Spleen (tissue), 11 donors: ENCODE measurements around the gene CCDC196. TPM values are rescaled to one million over a fixed set of nuclear protein-coding genes. Genes with fewer than 3 reads are reported as not detected.

Experiments used
- DNase-seq: peaks from one replicate; pipeline ENCODE4 v3.0.0-alpha.2; 2020
- H3K27ac ChIP-seq, 8 donors: fragments of 200-600 bp; sonication (generic) in 7 of 8; 1 replicate in 4 of 8; 2 replicates in 4 of 8; pipeline versions ENCODE4 v1.5.0 to v1.8.0; 2016 to 2021; ENCODE audit warnings: inconsistent platforms in 4 of 8, mild to moderate bottlenecking in 4 of 8, moderate library complexity in 1 of 8
- H3K27me3 ChIP-seq, 7 donors: fragments of 200-600 bp; sonication (generic) in 6 of 7; replicated peaks in 1 of 7; 1 replicate in 4 of 7; 2 replicates in 3 of 7; pipeline versions ENCODE4 v1.5.0 to v1.8.0; 2016 to 2021; ENCODE audit warnings: inconsistent platforms in 3 of 7, mild to moderate bottlenecking in 1 of 7
- H3K36me3 ChIP-seq, 6 donors: fragments of 200-600 bp; sonication (generic) in 5 of 6; 1 replicate in 4 of 6; 2 replicates in 2 of 6; pipeline versions ENCODE4 v1.5.0 to v1.8.0; 2016 to 2021; ENCODE audit warnings: inconsistent platforms in 2 of 6
- H3K4me1 ChIP-seq, 6 donors: fragments of 200-600 bp; sonication (generic) in 5 of 6; 1 replicate in 3 of 6; 2 replicates in 3 of 6; pipeline versions ENCODE4 v1.5.0 to v1.8.0; 2016 to 2021; ENCODE audit warnings: inconsistent platforms in 3 of 6
- H3K4me3 ChIP-seq, 8 donors: fragments of 200-600 bp; sonication (generic) in 7 of 8; 1 replicate in 4 of 8; 2 replicates in 4 of 8; pipeline versions ENCODE4 v1.5.0 to v1.8.0; 2016 to 2021; ENCODE audit warnings: inconsistent platforms in 4 of 8, mild to moderate bottlenecking in 4 of 8, moderate library complexity in 2 of 8
- H3K9me3 ChIP-seq, 8 donors: fragments of 200-600 bp; sonication (generic) in 7 of 8; 1 replicate in 4 of 8; 2 replicates in 4 of 8; pipeline versions ENCODE4 v1.5.0 to v1.8.0; 2016 to 2021; ENCODE audit warnings: inconsistent platforms in 4 of 8
- CTCF ChIP-seq, 11 experiments: fragments of 200-600 bp in 7 of 11; fragments of 450-650 bp in 4 of 11; sonication (generic) in 4 of 11; IDR thresholded peaks in 8 of 11; conservative IDR thresholded peaks in 3 of 11; 1 replicate in 7 of 11; 2 replicates in 4 of 11; pipeline versions ENCODE4 v1.4.0 to v1.8.0; 2016 to 2021; ENCODE audit warnings: antibody characterized with exemption in 11 of 11, inconsistent platforms in 4 of 11, mild to moderate bottlenecking in 1 of 11
- POLR2A ChIP-seq, 3 donors: fragments of 450-650 bp; IDR thresholded peaks; one replicate each; pipeline ENCODE4 v1.5.1; 2017; ENCODE audit warnings: antibody characterized with exemption in 3 of 3, mild to moderate bottlenecking in 1 of 3
- POLR2AphosphoS5 ChIP-seq, 3 donors: sonication (generic); formaldehyde crosslinking; IDR thresholded peaks; one replicate each; pipeline ENCODE4 v1.5.1; 2017; ENCODE audit warnings: antibody characterized with exemption in 3 of 3
- WGBS, 5 donors: extraction: QIAGEN DNeasy Blood & Tissue Kit in 3 of 5; methylation state at CpG; one replicate each; pipeline versions ENCODE4 v1.1.5 to v1.1.7; 2013 to 2018; 5-methylcytosine and 5-hydroxymethylcytosine counted together
- intact Hi-C: fragments of 100-400 bp; cut with DNase I; formaldehyde crosslinking; loops from one replicate; pipeline ENCODE4 v1.15.0; 2023; ENCODE audit warnings: low total_unique reads
- polyA plus RNA-seq, 3 donors: library from polyadenylated mRNA; stranded (reverse); fragments of 200-250 nt; gene quantifications; one replicate each; pipeline ENCODE4 v1.2.1, GENCODE V29; 2013
- total RNA-seq, 7 donors: library from RNA; depleted of rRNA in 3 of 7; stranded (reverse); fragments of >200 nt in 3 of 7; fragmentation: NEBNext Ultra II Directional in 4 of 7; extraction: Animal tissue kit (Norgen Biotek cat#: 25700) in 4 of 7; gene quantifications; one replicate each; pipeline versions ENCODE4 v1.1.0 to v1.2.1, GENCODE V29; 2016 to 2021
- donor health status: healthy with polysubstance abuse.
- donor health status: DM: no; HTN: no; CAD: no; lungs with moderate emphysema.
- donor health status: DM: no; HTN: no; CAD: no.
- donor health status: Bipolar disorder and iron deficiency.
- donor health status: healthy.
- donor health status: DM: no; HTN: no; CAD: no.
- donor health status: DM: yes; HTN: yes; CAD: no.

The CCDC196 gene
- total and polyA plus RNA-seq, 10 donors = not detected

GRCh38 chr14:66508846-66509621, 22.9 kb downstream of the CCDC196 start:
- Histone ChIP-seq H3K27me3 (peaks cover 0 to 11% (median 0%) of the 10 kb centered on the region in 7 donors), H3K9me3 (no peaks in the 10 kb centered on the region), H3K27ac (peak overlapping the region; percentile 76 to 92 (median 86)), H3K4me3 (peak overlapping the region; percentile 77 to 99 (median 90)), H3K36me3 (no peaks in the 10 kb centered on the region), H3K4me1 (peaks cover 8 to 60% (median 29%) of the 10 kb centered on the region in 6 donors)
- WGBS, 5 donors = 1 to 4% (median 1%) methylated on average over 33 to 57 of the region's 57 CpGs
- intact Hi-C loops = no loop called here
- DNase-seq = peak; percentile 85
- TF ChIP-seq POLR2AphosphoS5 (IDR thresholded peaks at IDR 0.05) = peak in 2 of 3 donors; percentile 27 to 49
- no peak for TF ChIP-seq CTCF (IDR thresholded peaks at IDR 0.05 in 8 of 11, conservative IDR thresholded peaks at IDR 0.05 in 3 of 11)

- Histone ChIP-seq H3K27ac (no peak overlapping the region), H3K36me3 (no peaks in the 10 kb centered on the region), H3K4me1 (peaks cover 8 to 68% (median 29%) of the 10 kb centered on the region in 6 donors), H3K9me3 (no peaks in the 10 kb centered on the region), H3K27me3 (peaks cover 0 to 11% (median 0%) of the 10 kb centered on the region in 7 donors), H3K4me3 (peak overlapping the region in 7 of 8 donors; percentile 77 to 99 (median 92))
- no peak for DNase-seq
- 52 to 63% (median 58%) methylated on average over 4 of the region's 4 CpGs for WGBS, 5 donors
- TF ChIP-seq POLR2A (IDR thresholded peaks at IDR 0.05) (no peak), POLR2AphosphoS5 (IDR thresholded peaks at IDR 0.05) (no peak), CTCF (IDR thresholded peaks at IDR 0.05 in 8 of 11, conservative IDR thresholded peaks at IDR 0.05 in 3 of 11) (no peak)
- intact Hi-C loops = no loop called here
Observed at GRCh38 chr14:66509874-66510273, 23.7 kb downstream of the CCDC196 start.

- no peak for DNase-seq
- TF ChIP-seq POLR2AphosphoS5 (IDR thresholded peaks at IDR 0.05) (no peak), CTCF (IDR thresholded peaks at IDR 0.05 in 8 of 11, conservative IDR thresholded peaks at IDR 0.05 in 3 of 11) (no peak), POLR2A (IDR thresholded peaks at IDR 0.05) (no peak)
- Histone ChIP-seq H3K27me3 (peaks cover 0 to 11% (median 0%) of the 10 kb centered on the region in 7 donors), H3K27ac (no peak overlapping the region), H3K36me3 (no peaks in the 10 kb centered on the region), H3K4me1 (peaks cover 8 to 62% (median 26%) of the 10 kb centered on the region in 6 donors), H3K4me3 (no peak overlapping the region), H3K9me3 (no peaks in the 10 kb centered on the region)
- WGBS, 5 donors = 88 to 100% (median 93%) methylated on average over 1 of the region's 1 CpG
- intact Hi-C loops = no loop called here
Observed at GRCh38 chr14:66511849-66512248, 25.7 kb downstream of the CCDC196 start.

- peaks cover 0 to 5% (median 0%) of the 10 kb centered on the region in 8 donors for H3K9me3 ChIP-seq
- no peak overlapping the region for H3K27ac ChIP-seq
- H3K36me3 ChIP-seq = no peaks in the 10 kb centered on the region
- H3K4me3 ChIP-seq = no peak overlapping the region
- intact Hi-C loops = no loop called here
- 42 to 90% (median 61%) methylated on average over 2 of the region's 2 CpGs for WGBS, 5 donors
- H3K4me1 ChIP-seq = peaks cover 5 to 50% (median 16%) of the 10 kb centered on the region in 6 donors
- TF ChIP-seq POLR2AphosphoS5 (IDR thresholded peaks at IDR 0.05) (no peak), POLR2A (IDR thresholded peaks at IDR 0.05) (no peak), CTCF (IDR thresholded peaks at IDR 0.05 in 8 of 11, conservative IDR thresholded peaks at IDR 0.05 in 3 of 11) (no peak)
- H3K27me3 ChIP-seq = peaks cover 0 to 3% (median 0%) of the 10 kb centered on the region in 7 donors
- no peak for DNase-seq
Observed at GRCh38 chr14:66514213-66514612, 28.0 kb downstream of the CCDC196 start.
